Measurements from ENCODE around the gene PLEKHH2.

Gene PLEKHH2

DNA sequence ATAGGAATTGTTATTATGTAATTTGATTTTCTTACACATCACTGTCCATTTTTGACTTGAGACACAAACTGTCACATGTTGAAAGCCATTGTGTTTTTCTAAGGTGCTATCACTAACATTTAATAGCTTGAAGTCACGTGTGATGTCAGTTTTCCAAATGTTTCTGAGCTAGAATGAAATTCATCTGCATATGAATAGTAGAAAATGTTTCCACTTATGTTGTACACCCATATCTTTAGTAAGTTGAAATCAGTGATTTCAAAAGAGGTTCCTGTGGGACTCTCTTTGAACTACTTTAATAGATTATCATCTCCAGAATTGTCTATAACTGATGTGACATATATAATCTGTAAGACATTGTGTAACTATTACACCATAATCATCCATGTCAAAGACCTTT is 173.8 kb downstream of the PLEKHH2 start:
- no peak for DNase-seq (ENCODE audit: insufficient read length, low spot score)
- no peak for TF ChIP-seq POLR2A (IDR thresholded peaks at IDR 0.05; ENCODE audit: low read depth, low read length)
- FAIRE-seq: no peak

DNA sequence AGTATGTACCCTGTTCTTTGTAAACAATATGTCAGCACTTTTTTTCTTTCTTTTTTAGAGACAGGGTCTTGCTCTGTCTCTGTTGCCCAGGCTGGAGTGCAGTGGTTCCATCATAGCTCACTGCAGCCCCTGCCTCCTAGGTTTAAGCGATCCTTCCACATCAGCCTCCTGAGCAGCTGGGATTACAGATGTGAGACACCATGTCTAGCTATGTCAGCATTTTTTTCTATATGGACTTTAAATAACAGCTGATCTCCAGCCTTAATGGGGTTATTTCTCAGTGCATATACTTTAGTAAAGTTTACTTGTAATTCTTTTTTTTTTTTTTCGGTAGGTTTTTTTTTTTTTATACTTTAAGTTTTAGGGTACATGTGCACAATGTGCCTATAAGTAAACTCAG is 174.9 kb downstream of the PLEKHH2 start:
- FAIRE-seq (no peak), DNase-seq (ENCODE audit: insufficient read length, low spot score) (no peak)
- TF ChIP-seq POLR2A (IDR thresholded peaks at IDR 0.05; ENCODE audit: low read depth, low read length): no peak

DNA sequence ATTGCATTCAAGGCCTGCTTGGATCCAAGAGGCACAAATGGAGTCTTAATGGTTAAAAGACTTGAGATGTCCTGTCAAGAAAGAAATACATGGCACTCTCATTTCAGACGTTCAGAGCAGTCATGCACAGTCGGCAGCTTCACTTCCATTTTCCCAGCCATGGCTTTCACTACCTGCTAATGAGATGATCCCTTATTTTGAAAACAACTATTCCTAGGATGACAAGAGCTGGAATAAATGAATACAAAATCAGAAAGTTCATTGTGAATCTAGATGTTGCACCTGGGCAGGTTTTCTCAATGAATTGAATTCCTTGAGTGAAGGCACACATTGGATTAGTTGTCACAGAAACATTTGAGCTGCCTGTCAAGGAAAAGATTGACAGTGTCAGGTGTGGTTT is 175.9 kb downstream of the PLEKHH2 start:
- FAIRE-seq (no peak), DNase-seq (ENCODE audit: insufficient read length, low spot score) (no peak)
- TF ChIP-seq POLR2A (IDR thresholded peaks at IDR 0.05; ENCODE audit: low read depth, low read length): no peak

DNA sequence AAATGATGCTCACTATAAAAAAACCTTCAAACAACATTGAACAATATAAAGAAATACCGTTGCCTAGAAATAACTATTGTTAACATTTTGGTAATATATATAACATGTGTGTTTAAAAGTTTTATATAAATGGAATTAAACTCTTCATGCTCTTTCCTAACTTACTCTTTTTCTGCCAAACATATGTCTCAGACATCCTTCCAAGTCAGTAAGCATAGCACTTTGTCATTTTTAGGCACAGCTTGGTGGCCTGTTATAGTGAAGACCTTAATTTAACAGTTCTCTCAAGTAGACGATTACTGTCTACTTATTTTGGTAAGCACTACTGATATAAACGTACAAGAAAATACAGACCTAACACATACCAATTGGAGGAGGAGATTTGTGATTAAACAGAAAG is 177.7 kb downstream of the PLEKHH2 start:
- DNase-seq (ENCODE audit: insufficient read length, low spot score): no peak
- TF ChIP-seq POLR2A (IDR thresholded peaks at IDR 0.05; ENCODE audit: low read depth, low read length): no peak
- FAIRE-seq: no peak

Data from H54 (cell line).